Trophoblast cell (in vitro differentiated cells and primary cell): ENCODE data around the gene TMPRSS12.
"Not testable (repeated sequence)": the region's sequence is repeated elsewhere in the genome, so short reads cannot be mapped to it uniquely, and the experiment has no call there.

ENCODE experiments used
- DNase-seq, 2 donors: peaks; one replicate each; pipeline ENCODE4 v3.0.0-alpha.2; 2016
- H2AFZ ChIP-seq: 2 replicates; pipeline ENCODE4 v1.6.1; 2013; ENCODE audit warnings: low read length, moderate library complexity, mild to moderate bottlenecking; ENCODE audit not compliant: insufficient read depth, poor library complexity
- H2AK5ac ChIP-seq: 2 replicates; pipeline ENCODE4 v1.6.1; 2013; ENCODE audit warnings: mild to moderate bottlenecking, low read length
- H2BK120ac ChIP-seq: 2 replicates; pipeline ENCODE4 v1.6.1; 2013; ENCODE audit warnings: low read length, mild to moderate bottlenecking, moderate library complexity; ENCODE audit not compliant: insufficient read depth, poor library complexity
- H2BK12ac ChIP-seq: 2 replicates; pipeline ENCODE4 v1.6.1; 2013; ENCODE audit warnings: mild to moderate bottlenecking, low read length, moderate library complexity
- H2BK5ac ChIP-seq: 2 replicates; pipeline ENCODE4 v1.6.1; 2013; ENCODE audit warnings: low read length, low read depth, moderate library complexity, mild to moderate bottlenecking; ENCODE audit not compliant: poor library complexity
- H3K14ac ChIP-seq: 2 replicates; pipeline ENCODE4 v1.6.1; 2013; ENCODE audit warnings: mild to moderate bottlenecking, low read length
- H3K18ac ChIP-seq: 2 replicates; pipeline ENCODE4 v1.6.1; 2013; ENCODE audit warnings: mild to moderate bottlenecking, low read length
- H3K23ac ChIP-seq: 2 replicates; pipeline ENCODE4 v1.6.1; 2013; ENCODE audit warnings: low read length
- H3K27ac ChIP-seq: 2 replicates; pipeline ENCODE4 v1.5.1; 2013; ENCODE audit warnings: low read depth, mild to moderate bottlenecking, inconsistent platforms, low read length, moderate library complexity
- H3K27me3 ChIP-seq: 2 replicates; pipeline ENCODE4 v1.6.1; 2013; ENCODE audit warnings: inconsistent platforms, mild to moderate bottlenecking, low read length, moderate library complexity; ENCODE audit not compliant: insufficient read depth
- H3K36me3 ChIP-seq, 2 experiments: 1 replicate in 1 of 2; 2 replicates in 1 of 2; pipeline ENCODE4 v1.6.1; 2013; ENCODE audit warnings: low read length in 2 of 2, mild to moderate bottlenecking in 2 of 2, moderate library complexity in 1 of 2; ENCODE audit not compliant: insufficient read depth in 2 of 2, control insufficient read depth in 1 of 2
- H3K4ac ChIP-seq: 2 replicates; pipeline ENCODE4 v1.6.1; 2013; ENCODE audit warnings: low read depth, mild to moderate bottlenecking, low read length, moderate library complexity
- H3K4me1 ChIP-seq, 2 experiments: 1 replicate in 1 of 2; 2 replicates in 1 of 2; pipeline ENCODE4 v1.6.1; 2013; ENCODE audit warnings: low read length in 2 of 2, mild to moderate bottlenecking in 2 of 2, moderate library complexity in 1 of 2; ENCODE audit not compliant: insufficient read depth in 2 of 2, control insufficient read depth in 1 of 2
- H3K4me2 ChIP-seq: 2 replicates; pipeline ENCODE4 v1.6.1; 2013; ENCODE audit warnings: inconsistent platforms, mild to moderate bottlenecking, low read length, moderate library complexity
- H3K4me3 ChIP-seq: 2 replicates; pipeline ENCODE4 v1.5.1; 2013; ENCODE audit warnings: mild to moderate bottlenecking, low read depth, low read length, inconsistent platforms
- H3K79me1 ChIP-seq: one replicate; pipeline ENCODE4 v1.6.1; 2013; ENCODE audit warnings: low read length
- H3K79me2 ChIP-seq: 2 replicates; pipeline ENCODE4 v1.6.1; 2013; ENCODE audit warnings: low read length, mild to moderate bottlenecking; ENCODE audit not compliant: control insufficient read depth, insufficient read depth, poor library complexity
- H3K9ac ChIP-seq: 2 replicates; pipeline ENCODE4 v1.6.1; 2013; ENCODE audit warnings: mild to moderate bottlenecking, low read length
- H3K9me3 ChIP-seq: 2 replicates; pipeline ENCODE4 v1.6.1; 2013; ENCODE audit warnings: low read depth, mild to moderate bottlenecking, control low read depth, inconsistent platforms, low read length; ENCODE audit not compliant: insufficient read depth
- H4K12ac ChIP-seq: 2 replicates; pipeline ENCODE4 v1.6.1; 2013; ENCODE audit warnings: low read depth, mild to moderate bottlenecking, low read length, moderate library complexity
- H4K8ac ChIP-seq: 2 replicates; pipeline ENCODE4 v1.6.1; 2013; ENCODE audit warnings: low read depth, mild to moderate bottlenecking, low read length, moderate library complexity
- H4K91ac ChIP-seq: one replicate; pipeline ENCODE4 v1.6.1; 2013; ENCODE audit warnings: low read depth, mild to moderate bottlenecking, low read length, moderate library complexity
- WGBS: extraction: QIAGEN DNeasy Blood & Tissue Kit; methylation state at CpG from one replicate; pipeline ENCODE4 v1.1.7; 2013; ENCODE audit warnings: missing lambda C conversion rate; ENCODE audit not compliant: insufficient read length, insufficient coverage; ENCODE audit errors: extremely low coverage; 5-methylcytosine and 5-hydroxymethylcytosine counted together

TMPRSS12 gene

DNA sequence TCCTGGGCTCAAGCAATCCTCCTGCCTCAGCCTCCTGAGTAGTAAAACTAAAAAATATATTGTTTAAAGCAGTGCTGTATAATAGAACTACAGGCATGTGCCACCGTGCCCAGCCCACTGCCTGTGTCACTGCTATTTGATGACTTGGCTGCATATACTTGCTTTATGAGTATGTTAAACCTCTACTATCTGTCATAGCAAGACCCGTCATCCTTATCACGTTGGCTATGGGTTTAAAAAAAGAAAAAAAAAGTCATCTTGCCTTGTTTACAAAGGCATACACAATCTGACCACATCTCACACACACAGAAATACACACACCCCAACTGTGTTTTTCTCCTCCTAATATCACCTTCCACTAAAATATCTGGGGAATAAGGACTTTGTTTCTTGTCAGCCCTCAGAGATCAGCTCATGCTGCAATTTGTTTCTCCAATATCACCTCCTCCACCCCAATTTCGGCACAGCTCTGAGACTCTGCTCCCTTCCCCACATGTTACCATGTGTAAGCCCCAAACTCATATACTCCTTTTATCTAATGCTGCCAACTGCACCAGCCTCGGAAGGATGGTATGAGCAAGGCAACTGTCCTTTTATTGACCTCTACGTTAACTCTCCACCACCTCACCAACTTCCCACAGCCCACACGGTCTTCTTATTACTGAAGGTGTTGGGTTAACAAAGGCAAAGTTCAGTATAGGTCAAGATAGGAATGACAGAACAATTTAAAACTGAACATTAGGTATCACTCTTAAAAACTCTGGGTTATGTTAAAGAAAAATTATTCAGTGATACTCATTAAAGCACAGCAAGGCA is 802 bp upstream of the TMPRSS12 start:
- Histone ChIP-seq H3K23ac (no peak overlapping the region), H3K4me2 (peak overlapping the region; percentile 53), H3K79me1 (peaks cover 17% of the 10 kb centered on the region), H2AK5ac (peak overlapping the region; percentile 12), H3K14ac (peak overlapping the region; percentile 11), H4K8ac (peak overlapping the region; percentile 27), H3K18ac (peak overlapping the region; percentile 33), H3K79me2 (peaks cover 4% of the 10 kb centered on the region), H3K36me3 (no peaks in the 10 kb centered on the region), H2BK5ac (peak overlapping the region; percentile 58), H3K9me3 (peaks cover 3% of the 10 kb centered on the region), H2BK120ac (peak overlapping the region; percentile 54), H3K4me1 (peaks cover 11 to 22% of the 10 kb centered on the region in 2 experiments), H3K27ac (peak overlapping the region; percentile 98), H3K4ac (no peak overlapping the region), H3K9ac (no peak overlapping the region), H2AFZ (peak overlapping the region; percentile 6), H4K12ac (no peak overlapping the region), H4K91ac (peak overlapping the region; percentile 71), H3K4me3 (no peak overlapping the region), H2BK12ac (peak overlapping the region; percentile 87), H3K27me3 (no peaks in the 10 kb centered on the region)
- no CpG with 5 or more reads among the region's 7 CpGs for WGBS
- DNase-seq: peak; percentile 38 to 48

DNA sequence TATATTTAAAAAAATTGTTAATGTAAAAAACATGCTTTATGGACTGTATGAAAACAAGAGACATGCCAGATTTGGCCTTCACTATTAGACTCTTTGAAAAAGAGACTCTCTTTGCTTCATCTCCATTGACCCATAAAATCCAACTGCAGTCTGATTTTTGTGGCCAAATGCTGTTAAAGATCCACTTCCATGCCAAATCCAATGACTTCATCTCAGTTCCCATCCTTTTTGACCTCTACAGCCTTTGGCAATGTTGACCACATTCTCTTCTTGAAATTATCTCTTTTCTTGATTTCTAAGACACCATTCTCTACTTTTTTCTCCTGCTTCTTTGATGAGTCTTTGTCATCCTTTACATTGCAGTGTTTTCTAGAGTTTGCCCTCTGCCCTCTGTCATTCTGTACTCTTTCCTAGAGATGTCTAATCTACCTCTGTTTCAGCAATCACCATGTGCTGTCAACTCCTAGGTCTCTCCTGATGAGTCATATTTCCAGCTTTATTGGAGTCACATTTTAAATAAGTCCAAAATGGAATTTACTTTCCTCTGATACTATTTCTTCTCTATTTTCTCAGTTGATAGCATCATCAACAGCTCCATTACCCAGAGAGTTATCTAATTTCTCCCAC is 2.4 kb downstream of the TMPRSS12 start:
- Histone ChIP-seq H3K4ac (no peak overlapping the region), H2BK12ac (no peak overlapping the region), H4K91ac (no peak overlapping the region)

GRCh38 chr12:50848963-50849362 is 6.2 kb downstream of the TMPRSS12 start:
- Histone ChIP-seq H3K4me3 (no peak overlapping the region), H4K8ac (no peak overlapping the region), H4K12ac (no peak overlapping the region)

More for the DNA sequence above, 2.4 kb downstream of the TMPRSS12 start:
- no peak overlapping the region for H4K8ac ChIP-seq
- H3K4me3 ChIP-seq: no peak overlapping the region
- H3K27me3 ChIP-seq: no peaks in the 10 kb centered on the region
- H3K23ac ChIP-seq: no peak overlapping the region
- no peak overlapping the region for H2BK120ac ChIP-seq
- no peak overlapping the region for H2AFZ ChIP-seq
- no peak overlapping the region for H3K14ac ChIP-seq
- no peak overlapping the region for H2AK5ac ChIP-seq
- peaks cover 3% of the 10 kb centered on the region for H3K9me3 ChIP-seq
- no peaks in the 10 kb centered on the region for H3K36me3 ChIP-seq
- peaks cover 11 to 17% of the 10 kb centered on the region in 2 experiments for H3K4me1 ChIP-seq
- H3K4me2 ChIP-seq: no peak overlapping the region
- H4K12ac ChIP-seq: no peak overlapping the region
- peak in 1 of 2 donors; percentile 27 for DNase-seq
- peaks cover 4% of the 10 kb centered on the region for H3K79me2 ChIP-seq
- H3K18ac ChIP-seq: no peak overlapping the region
- H2BK5ac ChIP-seq: no peak overlapping the region
- peaks cover 17% of the 10 kb centered on the region for H3K79me1 ChIP-seq
- no peak overlapping the region for H3K9ac ChIP-seq
- H3K27ac ChIP-seq: no peak overlapping the region

DNA sequence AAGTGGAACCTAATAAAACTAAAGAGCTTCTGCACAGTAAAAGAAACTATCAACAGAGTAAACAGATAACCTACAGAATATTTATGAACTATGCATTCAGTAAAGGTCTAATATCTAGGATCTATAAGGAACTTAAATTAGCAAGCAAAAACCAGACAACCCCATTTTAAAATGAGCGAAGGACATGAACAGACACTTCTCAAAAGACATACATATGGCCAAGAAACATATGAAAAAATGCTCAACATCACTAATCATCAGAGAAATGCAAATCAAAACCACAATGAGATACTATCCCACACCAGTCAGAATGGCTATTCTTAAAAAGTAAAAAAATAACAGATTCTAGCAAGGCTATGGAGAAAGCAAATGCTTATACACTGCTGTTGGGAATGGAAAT is 12.5 kb downstream of the TMPRSS12 start:
- not testable (repeated sequence) for H3K4me2 ChIP-seq, H3K4me3 ChIP-seq, H3K36me3 ChIP-seq, H3K9me3 ChIP-seq, H3K27me3 ChIP-seq, H3K4ac ChIP-seq, H2AFZ ChIP-seq, H3K79me2 ChIP-seq, H3K79me1 ChIP-seq, DNase-seq, H3K18ac ChIP-seq, H3K14ac ChIP-seq, H2BK120ac ChIP-seq, H2BK5ac ChIP-seq, H3K27ac ChIP-seq, H2AK5ac ChIP-seq, H4K12ac ChIP-seq, H3K23ac ChIP-seq, H4K91ac ChIP-seq, H3K9ac ChIP-seq, H4K8ac ChIP-seq, H3K4me1 ChIP-seq, H2BK12ac ChIP-seq
- no CpG with 5 or more reads among the region's 1 CpG for WGBS

More at GRCh38 chr12:50848963-50849362, 6.2 kb downstream of the TMPRSS12 start:
- Histone ChIP-seq H2BK5ac (no peak overlapping the region), H3K79me1 (no peaks in the 10 kb centered on the region), H3K18ac (no peak overlapping the region), H2BK12ac (no peak overlapping the region), H3K4ac (no peak overlapping the region), H3K14ac (no peak overlapping the region), H3K9me3 (no peaks in the 10 kb centered on the region), H3K27ac (no peak overlapping the region), H3K4me2 (no peak overlapping the region), H2BK120ac (no peak overlapping the region), H2AFZ (no peak overlapping the region), H4K91ac (no peak overlapping the region), H3K4me1 (peaks cover 0 to 2% of the 10 kb centered on the region in 2 experiments), H3K9ac (no peak overlapping the region), H3K79me2 (no peaks in the 10 kb centered on the region), H3K27me3 (no peaks in the 10 kb centered on the region), H2AK5ac (no peak overlapping the region), H3K23ac (no peak overlapping the region), H3K36me3 (no peaks in the 10 kb centered on the region)
- WGBS: no CpG with 5 or more reads among the region's 2 CpGs
- no peak for DNase-seq
